ENCODE data around the gene HVCN1.

Gene HVCN1

GRCh38 chr12:110649341-110649847 lies 39.5 kb downstream of the HVCN1 start:
- no peak for TF ChIP-seq CTCF (IDR thresholded peaks at IDR 0.05; ENCODE audit: low read depth, low read length)

GRCh38 chr12:110647631-110648040 lies 41.3 kb downstream of the HVCN1 start:
- no peak for DNase-seq (ENCODE audit: extremely low read depth, low read depth)
- TF ChIP-seq CTCF (IDR thresholded peaks at IDR 0.05; ENCODE audit: low read depth, low read length): no peak

More at GRCh38 chr12:110649341-110649847, 39.5 kb downstream of the HVCN1 start:
- no peak for DNase-seq (ENCODE audit: extremely low read depth, low read depth)

- DNase-seq (ENCODE audit: extremely low read depth, low read depth): no peak
- TF ChIP-seq CTCF (IDR thresholded peaks at IDR 0.05; ENCODE audit: low read depth, low read length): no peak
Observed at GRCh38 chr12:110641521-110641920, 47.4 kb downstream of the HVCN1 start.

GRCh38 chr12:110640275-110641025 lies 48.5 kb downstream of the HVCN1 start:
- no peak for DNase-seq (ENCODE audit: extremely low read depth, low read depth)
- TF ChIP-seq CTCF (IDR thresholded peaks at IDR 0.05; ENCODE audit: low read depth, low read length): no peak

- DNase-seq (ENCODE audit: extremely low read depth, low read depth): peak; percentile 14
- no peak for TF ChIP-seq CTCF (IDR thresholded peaks at IDR 0.05; ENCODE audit: low read depth, low read length)
Observed at GRCh38 chr12:110639336-110640141, 49.4 kb downstream of the HVCN1 start.

- no peak for TF ChIP-seq CTCF (IDR thresholded peaks at IDR 0.05; ENCODE audit: low read depth, low read length)
- DNase-seq (ENCODE audit: extremely low read depth, low read depth): no peak
Observed at GRCh38 chr12:110638796-110639195, 50.1 kb downstream of the HVCN1 start.
